GM23248 (cell line): Measurements from ENCODE around the gene NHP2. TPM values are rescaled to one million over a fixed set of nuclear protein-coding genes. Genes with fewer than 3 reads are reported as not detected.

ENCODE experiments used
- DNase-seq: peaks from one replicate; pipeline ENCODE4 v3.0.0-alpha.2; 2015
- H2AFZ ChIP-seq: fragments of 200-600 bp; sonication (generic); 2 replicates; pipeline ENCODE4 v1.6.1; 2016; ENCODE audit warnings: antibody characterized with exemption
- H3F3A ChIP-seq: fragments of 200-600 bp; sonication (generic); 2 replicates; pipeline ENCODE4 v1.6.1; 2016; ENCODE audit warnings: mild to moderate bottlenecking, antibody characterized with exemption, mixed run types; ENCODE audit not compliant: insufficient read depth
- H3K27ac ChIP-seq: fragments of 200-600 bp; sonication (generic); 2 replicates; pipeline ENCODE4 v1.5.1; 2016; ENCODE audit warnings: mild to moderate bottlenecking
- H3K27me3 ChIP-seq: fragments of 200-600 bp; sonication (generic); replicated peaks from 2 replicates; pipeline ENCODE4 v1.6.1; 2016; ENCODE audit warnings: mild to moderate bottlenecking; ENCODE audit not compliant: insufficient read depth
- H3K36me3 ChIP-seq: fragments of 200-600 bp; sonication (generic); 2 replicates; pipeline ENCODE4 v1.6.1; 2016; ENCODE audit warnings: low read depth, mild to moderate bottlenecking
- H3K4me1 ChIP-seq: fragments of 200-600 bp; sonication (generic); 2 replicates; pipeline ENCODE4 v1.6.1; 2016; ENCODE audit warnings: mild to moderate bottlenecking; ENCODE audit not compliant: insufficient read depth
- H3K4me2 ChIP-seq: fragments of 200-600 bp; sonication (generic); one replicate; pipeline ENCODE4 v1.6.1; 2016; ENCODE audit warnings: mild to moderate bottlenecking; ENCODE audit not compliant: unreplicated experiment
- H3K4me3 ChIP-seq: fragments of 200-600 bp; sonication (generic); 2 replicates; pipeline ENCODE4 v1.5.1; 2016; ENCODE audit warnings: mild to moderate bottlenecking
- H3K79me2 ChIP-seq: fragments of 200-600 bp; sonication (generic); 2 replicates; pipeline ENCODE4 v1.6.1; 2016; ENCODE audit warnings: mild to moderate bottlenecking; ENCODE audit not compliant: insufficient read depth
- H3K9ac ChIP-seq: fragments of 200-600 bp; sonication (generic); 2 replicates; pipeline ENCODE4 v1.6.1; 2016; ENCODE audit warnings: mild to moderate bottlenecking
- H3K9me2 ChIP-seq: fragments of 200-600 bp; sonication (generic); 2 replicates; pipeline ENCODE4 v1.6.1; 2016; ENCODE audit warnings: mixed run types, mild to moderate bottlenecking, moderate library complexity; ENCODE audit not compliant: insufficient read depth
- H3K9me3 ChIP-seq: fragments of 200-600 bp; sonication (generic); one replicate; pipeline ENCODE4 v1.6.1; 2017; ENCODE audit warnings: low read depth
- H4K20me1 ChIP-seq: fragments of 200-600 bp; sonication (generic); 2 replicates; pipeline ENCODE4 v1.6.0; 2016; ENCODE audit not compliant: insufficient read depth
- EZH2 ChIP-seq: fragments of 200-600 bp; sonication (generic); IDR thresholded peaks from 2 replicates; pipeline ENCODE4 v1.6.1; 2018; ENCODE audit warnings: antibody characterized with exemption, mild to moderate bottlenecking; ENCODE audit not compliant: insufficient read depth, poor library complexity, severe bottlenecking
- EZH2phosphoT487 ChIP-seq: fragments of 200-600 bp; sonication (generic); IDR thresholded peaks from 2 replicates; pipeline ENCODE4 v1.6.1; 2018; ENCODE audit warnings: antibody characterized with exemption, moderate library complexity, mild to moderate bottlenecking, low read depth; ENCODE audit not compliant: insufficient read depth
- WGBS, 2 experiments: methylation state at CpG; one replicate each; pipeline ENCODE4 v1.1.6; 2015 to 2017; ENCODE audit warnings: low lambda C conversion rate in 2 of 2, low coverage in 1 of 2; ENCODE audit errors: missing lambda C conversion rate in 2 of 2; 5-methylcytosine and 5-hydroxymethylcytosine counted together
- in situ Hi-C: fragments of 300-500 bp; cut with MboI; formaldehyde crosslinking; loops from 2 replicates; pipeline ENCODE4 v1.15.0; 2020
- polyA plus RNA-seq: library from polyadenylated mRNA; unstranded; fragments of >200 nt; fragmentation: Nextera tagmentation; extraction: Ambion mirVana; gene quantifications from 2 replicates; pipeline ENCODE4 v1.2.1, GENCODE V29; 2016
- total RNA-seq: library from RNA; depleted of rRNA; stranded (reverse); fragments of >200 nt; shearing (Covaris generic); gene quantifications from 2 replicates; pipeline ENCODE4 v1.2.3, GENCODE V29; 2014

NHP2 gene
- total and polyA plus RNA-seq, 2 experiments from 2014 or later: 203 to 232 TPM

DNA sequence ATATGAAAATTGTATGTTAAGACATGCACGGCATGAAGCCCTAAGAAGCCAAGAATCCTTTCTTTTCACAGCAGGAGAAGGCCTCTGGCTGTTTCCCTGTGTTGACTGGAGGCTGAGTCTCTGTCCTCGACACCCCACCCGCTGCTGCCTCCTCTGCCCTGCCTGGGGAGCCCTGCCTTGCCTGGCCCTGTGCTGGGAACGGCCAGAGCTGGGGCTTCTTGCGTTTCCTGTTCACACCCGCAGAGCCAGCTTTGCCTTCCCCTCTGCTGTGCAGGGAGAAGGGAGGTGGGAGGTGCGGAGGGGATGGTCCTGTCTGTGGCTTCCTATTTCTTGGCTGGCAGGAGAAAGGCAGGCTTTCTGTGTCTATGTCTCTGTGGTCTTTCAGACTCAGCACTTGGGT is 40.3 kb upstream of the NHP2 start:
- in situ Hi-C loops: no loop called here
- Histone ChIP-seq H3K4me1 (0 out of 2 replicates have a peak, but pooled peaks cover 3% of the 10 kb centered on the region), H2AFZ (no peak overlapping the region), H3K9me3 (no peaks in the 10 kb centered on the region), H3K9ac (no peak overlapping the region), H3K27me3 (peaks cover 13% of the 10 kb centered on the region), H3K4me3 (no peak overlapping the region), H3K79me2 (no peaks in the 10 kb centered on the region), H4K20me1 (no peaks in the 10 kb centered on the region), H3F3A (no peaks in the 10 kb centered on the region), H3K4me2 (no peak overlapping the region), H3K9me2 (no peaks in the 10 kb centered on the region), H3K27ac (no peak overlapping the region), H3K36me3 (no peaks in the 10 kb centered on the region)
- no peak for DNase-seq
- WGBS, 2 experiments: 31 to 37% methylated on average over 7 of the region's 7 CpGs
- TF ChIP-seq EZH2 (no peak), EZH2phosphoT487 (no peak)

DNA sequence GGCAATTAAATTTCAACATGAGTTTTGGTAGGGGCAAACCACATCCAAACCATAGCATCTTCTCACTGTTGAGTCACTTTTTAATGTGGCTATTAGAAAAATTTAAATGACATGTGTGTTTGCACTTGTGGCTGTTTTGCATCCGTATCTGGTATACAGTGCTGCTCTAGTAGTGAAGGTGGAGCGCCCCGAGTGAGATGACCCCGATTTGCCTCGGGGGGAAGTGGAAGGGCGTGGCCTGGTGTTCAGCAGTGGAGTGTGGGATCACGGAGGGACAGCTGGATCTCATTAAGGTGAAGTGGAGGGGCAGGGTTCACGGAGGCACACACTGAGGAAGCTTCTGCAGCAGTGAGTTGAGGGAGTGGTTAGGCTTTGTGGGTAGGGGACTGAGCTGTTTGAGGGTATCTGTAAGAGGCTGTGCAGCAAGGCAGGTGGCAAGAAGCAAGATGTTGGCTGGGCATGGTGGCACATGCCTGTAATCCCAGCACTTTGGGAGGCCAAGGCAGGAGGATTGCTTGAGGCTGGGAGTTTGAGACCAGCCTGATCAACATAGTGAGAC is 39.6 kb upstream of the NHP2 start:
- Histone ChIP-seq H3K27me3 (peaks cover 13% of the 10 kb centered on the region), H3K36me3 (no peaks in the 10 kb centered on the region), H3K4me2 (no peak overlapping the region), H3K9ac (no peak overlapping the region), H3K79me2 (no peaks in the 10 kb centered on the region), H4K20me1 (no peaks in the 10 kb centered on the region), H3F3A (no peaks in the 10 kb centered on the region), H3K4me1 (0 out of 2 replicates have a peak, but pooled peaks cover 3% of the 10 kb centered on the region), H3K9me2 (no peaks in the 10 kb centered on the region), H3K27ac (no peak overlapping the region), H2AFZ (no peak overlapping the region), H3K4me3 (no peak overlapping the region), H3K9me3 (no peaks in the 10 kb centered on the region)
- no peak for DNase-seq
- in situ Hi-C loops: no loop called here
- 27 to 31% methylated on average over 8 of the region's 8 CpGs for whole genome bisulfite sequencing, 2 experiments
- TF ChIP-seq EZH2: no peak
- TF ChIP-seq EZH2phosphoT487: no peak

DNA sequence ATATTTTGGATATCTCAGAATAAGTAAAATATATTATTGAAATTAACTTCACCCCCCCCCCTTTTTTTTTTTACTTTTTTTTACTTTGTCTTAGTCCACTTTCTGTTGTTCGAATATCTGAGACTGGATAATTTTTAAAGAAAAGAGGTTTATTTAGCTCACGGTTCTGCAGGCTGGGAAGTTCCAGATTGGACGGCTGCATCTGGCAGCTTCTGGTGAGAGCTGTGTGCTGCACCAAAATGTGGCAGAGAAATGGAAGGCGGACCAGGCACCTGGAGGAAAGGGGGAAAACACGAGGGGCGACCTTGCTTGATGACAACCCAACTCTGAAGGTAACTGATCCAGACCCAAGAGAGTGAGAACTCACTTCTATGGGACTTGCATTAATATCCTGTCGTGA is 39.1 kb upstream of the NHP2 start:
- Histone ChIP-seq H3K9ac (no peak overlapping the region), H3K4me3 (no peak overlapping the region), H3F3A (no peaks in the 10 kb centered on the region), H3K4me1 (0 out of 2 replicates have a peak, but pooled peaks cover 3% of the 10 kb centered on the region), H3K4me2 (no peak overlapping the region), H3K27ac (no peak overlapping the region), H3K36me3 (no peaks in the 10 kb centered on the region), H3K27me3 (peaks cover 13% of the 10 kb centered on the region), H3K79me2 (no peaks in the 10 kb centered on the region), H3K9me3 (no peaks in the 10 kb centered on the region), H2AFZ (no peak overlapping the region), H4K20me1 (no peaks in the 10 kb centered on the region), H3K9me2 (no peaks in the 10 kb centered on the region)
- in situ Hi-C loops: no loop called here
- TF ChIP-seq EZH2phosphoT487 (no peak), EZH2 (no peak)
- WGBS, 2 experiments: 52 to 65% methylated on average over 7 of the region's 7 CpGs
- no peak for DNase-seq

DNA sequence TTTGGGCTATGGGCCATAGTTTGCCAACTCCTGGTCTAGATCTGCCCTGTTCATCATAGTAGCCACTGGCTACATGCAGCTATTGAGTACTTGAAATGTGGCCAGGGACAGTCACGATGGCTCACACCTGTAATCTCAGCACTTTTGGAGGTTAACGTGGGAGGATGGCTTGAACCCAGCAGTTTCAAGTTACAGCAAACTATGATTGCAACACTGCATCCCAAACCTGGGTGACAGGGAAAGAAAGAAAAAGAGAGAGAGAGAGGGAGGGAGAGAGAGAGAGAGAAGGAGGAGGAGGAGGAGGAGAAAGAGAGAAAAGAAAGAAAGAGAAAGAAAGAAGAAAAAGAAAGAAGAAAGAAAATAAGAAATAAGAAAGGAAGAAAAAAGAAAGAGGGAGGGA is 38.6 kb upstream of the NHP2 start:
- peaks cover 13% of the 10 kb centered on the region for H3K27me3 ChIP-seq
- H2AFZ ChIP-seq: no peak overlapping the region
- H3K79me2 ChIP-seq: no peaks in the 10 kb centered on the region
- H3K9me2 ChIP-seq: no peaks in the 10 kb centered on the region
- no peak overlapping the region for H3K9ac ChIP-seq
- in situ Hi-C loops: no loop called here
- no peaks in the 10 kb centered on the region for H3F3A ChIP-seq
- no peaks in the 10 kb centered on the region for H3K9me3 ChIP-seq
- WGBS, 2 experiments: 34 to 36% methylated on average over 2 of the region's 2 CpGs
- no peak for TF ChIP-seq EZH2
- TF ChIP-seq EZH2phosphoT487: no peak
- H3K27ac ChIP-seq: no peak overlapping the region
- DNase-seq: peak; percentile 34
- H3K4me2 ChIP-seq: no peak overlapping the region
- no peaks in the 10 kb centered on the region for H4K20me1 ChIP-seq
- H3K4me1 ChIP-seq: 0 out of 2 replicates have a peak, but pooled peaks cover 3% of the 10 kb centered on the region
- no peak overlapping the region for H3K4me3 ChIP-seq
- no peaks in the 10 kb centered on the region for H3K36me3 ChIP-seq
